Activated CD4-positive, CD25-positive, alpha-beta regulatory T cell treated with anti-CD3 and anti-CD28 coated beads, Interleukin-2, amount 50 U/mL, for 16 hours (primary cell): ENCODE results near the gene CLDN18.

Experiments
- DNase-seq: peaks from one replicate; pipeline ENCODE4 v3.0.0-alpha.2; 2020; ENCODE audit warnings: low read depth, low spot score

The CLDN18 gene

DNA sequence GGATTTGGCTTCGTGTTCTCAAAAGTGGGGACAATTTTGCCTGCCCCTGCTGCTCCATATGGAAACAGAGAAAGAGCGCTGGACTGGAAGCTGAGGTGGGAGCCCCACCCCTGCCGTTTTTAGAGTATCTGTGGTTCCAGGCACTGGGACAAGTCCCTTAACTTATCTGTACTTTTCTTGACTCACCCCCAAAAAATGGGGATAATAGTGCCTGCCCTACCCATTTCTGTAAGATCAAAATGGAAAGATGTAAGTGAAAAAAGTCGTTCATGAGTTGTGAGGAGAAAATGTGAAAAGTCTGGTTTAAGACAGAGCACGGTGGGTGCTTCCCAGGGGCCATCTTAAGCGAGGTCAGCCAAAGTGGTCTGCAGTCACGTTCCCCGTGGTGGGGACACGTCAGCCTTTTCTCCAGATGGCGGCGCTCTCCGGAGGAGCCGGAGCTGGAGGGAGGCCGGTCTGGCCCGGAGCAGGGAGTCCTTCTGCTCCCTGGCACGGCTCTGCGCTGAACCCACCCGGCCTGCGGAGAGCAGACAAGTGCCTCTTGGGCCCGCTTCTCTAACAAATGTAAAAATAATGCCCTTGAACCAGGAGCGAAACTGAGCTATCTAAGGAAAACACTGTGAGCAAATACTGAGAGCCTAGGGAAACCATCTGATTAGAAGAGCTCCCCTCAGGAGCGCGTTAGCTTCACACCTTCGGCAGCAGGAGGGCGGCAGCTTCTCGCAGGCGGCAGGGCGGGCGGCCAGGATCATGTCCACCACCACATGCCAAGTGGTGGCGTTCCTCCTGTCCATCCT lies at the start of gene CLDN18:
CLDN18 (plus strand) TSS at position 690 of the 797 bp plus-strand sequence; CDS start at position 751, 61 bp downstream.
- no peak for DNase-seq

DNA sequence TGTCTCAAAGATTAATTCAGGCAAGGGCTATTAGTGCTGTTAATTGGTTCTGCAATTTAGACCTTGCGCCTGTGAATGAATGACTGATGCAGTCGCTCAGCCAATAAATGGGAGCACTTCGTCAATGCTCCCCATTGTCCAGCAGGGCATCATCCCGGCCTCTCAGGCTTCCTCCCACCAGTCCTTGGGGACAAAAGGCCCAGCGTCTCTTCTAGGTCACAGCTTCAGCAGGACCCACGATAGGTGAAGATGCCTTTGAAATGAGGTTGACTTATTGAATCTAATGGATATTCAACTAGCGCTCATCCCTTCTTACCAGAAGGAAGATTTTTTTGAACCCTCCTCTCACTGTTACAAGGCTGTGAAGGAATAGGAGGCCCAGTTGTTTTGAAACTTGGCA lies 47.7 kb upstream of the CLDN18 start:
- DNase-seq = no peak

DNA sequence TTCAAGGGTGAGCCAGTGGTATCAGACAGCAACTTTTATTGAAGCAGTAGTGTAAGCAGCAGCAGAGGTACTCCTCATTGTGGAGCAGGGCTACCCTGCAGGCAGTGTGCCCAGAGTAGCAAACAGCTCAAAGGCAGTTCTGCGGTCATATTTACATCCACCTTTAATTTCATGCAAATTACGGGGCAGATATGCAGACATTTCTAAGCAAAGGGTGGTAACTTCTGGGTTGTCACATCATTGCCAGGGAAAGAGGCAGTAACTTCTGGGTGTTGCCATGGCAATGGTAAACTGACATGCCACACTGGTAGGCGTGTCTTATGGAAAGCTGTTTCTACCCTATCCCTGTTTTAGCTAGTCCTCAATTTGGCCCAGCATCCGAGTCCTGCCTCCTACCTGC lies 46.5 kb upstream of the CLDN18 start:
- no peak for DNase-seq

DNA sequence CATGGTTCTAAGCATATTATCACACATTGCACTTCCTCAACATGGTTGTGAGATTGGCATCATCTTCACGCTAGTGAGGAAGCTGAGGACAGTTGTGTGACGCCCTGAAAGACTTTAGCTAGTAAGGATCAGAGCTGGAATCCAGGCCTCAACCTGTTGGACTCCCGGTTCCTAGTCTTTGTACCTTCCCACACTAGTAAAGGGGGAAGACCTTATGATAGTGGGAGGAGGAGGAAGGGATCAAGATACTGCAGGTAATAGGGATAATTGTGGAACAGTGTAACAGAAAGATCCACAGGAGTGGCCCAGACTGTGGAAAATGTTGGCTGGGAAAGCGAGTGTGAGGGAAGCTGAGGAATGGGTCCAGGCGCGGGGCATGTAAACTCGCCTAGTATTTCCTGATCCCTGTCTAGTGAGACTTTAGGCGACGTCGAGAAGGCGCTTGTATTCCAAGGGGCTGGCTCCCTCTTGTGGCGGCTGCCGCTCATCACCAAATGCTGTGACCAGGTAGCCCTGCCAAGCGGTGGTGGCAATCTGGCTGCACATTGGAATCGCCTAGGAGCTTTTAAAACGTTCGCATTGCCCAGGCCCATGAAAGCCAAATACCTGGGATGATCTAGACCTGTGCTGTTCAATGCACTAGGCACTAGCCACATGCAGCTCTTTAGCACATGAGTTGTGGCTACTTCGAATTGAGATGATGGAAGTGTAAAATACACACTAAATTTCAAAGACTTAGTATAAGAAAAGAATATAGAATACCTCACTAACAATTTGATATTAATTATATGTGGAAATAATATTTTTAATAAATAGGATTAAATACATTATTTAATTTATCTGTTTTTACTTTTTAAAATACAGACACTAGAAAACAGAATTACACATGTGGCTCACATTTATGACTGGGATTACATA lies 38.8 kb upstream of the CLDN18 start:
- DNase-seq = peak; percentile 7

DNA sequence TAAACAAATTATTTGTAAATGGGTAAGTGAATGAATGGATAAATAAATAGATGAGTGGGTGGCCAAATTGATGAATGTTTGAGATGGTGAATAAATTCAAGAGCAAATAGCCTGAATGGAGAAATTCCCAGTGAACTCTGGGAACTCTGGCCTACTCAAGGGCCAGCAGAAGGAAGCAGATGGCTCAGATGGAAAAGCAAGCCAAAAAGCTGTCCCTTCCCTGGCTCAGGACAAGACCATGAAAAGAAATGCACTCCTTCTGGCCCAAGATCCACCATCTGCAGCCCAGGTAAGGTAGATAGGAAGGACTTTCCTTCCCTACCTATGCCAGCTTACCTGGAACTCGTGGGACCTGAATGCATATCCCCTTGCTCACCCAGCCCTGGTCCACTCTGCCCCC lies 37.6 kb upstream of the CLDN18 start:
- DNase-seq = no peak

DNA sequence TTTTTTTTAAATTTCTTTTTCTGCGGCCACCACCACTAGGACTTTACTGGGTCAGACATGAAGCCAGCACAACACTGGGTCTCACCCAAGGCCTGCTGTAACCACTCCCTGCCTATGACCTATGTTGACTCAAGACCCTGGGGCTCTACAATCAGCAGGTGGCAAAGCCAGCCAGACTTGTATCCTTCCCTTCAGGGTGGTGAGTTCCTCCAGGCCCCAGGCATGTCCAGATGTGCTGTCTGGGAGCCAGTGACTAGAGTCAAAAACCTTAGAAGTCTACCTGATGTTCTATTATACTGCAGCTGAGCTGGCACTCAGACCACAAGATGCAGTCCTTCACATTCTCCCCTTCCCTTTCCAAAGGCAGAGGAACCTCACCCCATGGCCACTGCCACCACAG lies 31.6 kb upstream of the CLDN18 start:
- no peak for DNase-seq

DNA sequence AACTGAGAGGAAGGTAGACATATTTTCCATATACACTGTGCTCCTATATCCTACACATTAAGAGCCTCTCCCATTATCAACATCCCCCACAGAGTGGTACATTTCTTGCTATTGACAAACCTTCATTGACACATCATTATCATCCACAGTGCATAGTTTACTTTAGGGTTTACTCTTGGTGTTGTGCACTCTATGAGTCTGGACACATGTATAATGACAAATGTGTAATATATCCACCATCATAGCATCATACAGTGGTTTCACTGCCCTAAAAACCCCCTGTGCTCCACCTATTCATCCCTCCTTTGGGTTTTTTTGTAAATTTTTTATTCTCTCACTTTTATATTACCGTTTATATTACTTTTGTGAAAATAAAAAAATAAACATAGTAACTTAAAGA lies 22.2 kb upstream of the CLDN18 start:
- no peak for DNase-seq

DNA sequence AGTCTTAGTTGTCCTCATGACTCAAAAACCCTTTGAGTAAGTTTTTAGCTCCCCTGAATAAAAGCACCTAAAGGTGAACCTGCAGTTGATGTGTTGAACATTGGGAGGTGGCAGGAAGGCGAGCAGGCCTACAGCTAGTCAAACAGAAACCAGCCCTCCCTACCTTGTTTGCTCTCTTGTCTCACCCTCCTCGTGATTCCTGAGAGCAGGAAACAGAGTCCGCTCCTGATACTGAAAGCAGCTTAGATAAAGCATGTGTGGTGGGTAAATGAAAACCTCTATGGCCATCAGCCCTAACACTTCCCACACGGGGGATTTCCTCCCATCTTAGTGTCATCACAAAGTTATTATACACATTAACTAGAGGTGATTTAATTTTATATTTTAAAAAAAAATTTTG lies 21.8 kb upstream of the CLDN18 start:
- no peak for DNase-seq

DNA sequence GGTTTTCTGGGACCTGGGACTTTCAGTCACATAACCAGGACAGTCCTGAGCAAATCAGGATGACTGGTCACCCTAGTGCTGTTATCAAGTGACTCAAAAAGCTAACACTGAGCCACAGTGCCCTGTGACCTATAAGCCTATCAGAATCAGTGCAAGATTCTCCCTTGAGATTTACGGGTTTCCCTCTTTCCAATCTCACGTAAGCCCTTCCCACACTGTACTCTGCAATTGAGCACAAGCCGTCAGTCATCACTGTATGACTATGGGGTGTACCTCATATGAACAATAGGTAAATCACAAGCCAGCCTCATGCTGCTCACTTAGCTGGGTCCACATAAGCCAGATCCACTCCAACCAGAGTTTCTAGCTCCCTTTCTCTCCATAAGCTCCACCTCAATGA lies 21.0 kb upstream of the CLDN18 start:
- DNase-seq = no peak

DNA sequence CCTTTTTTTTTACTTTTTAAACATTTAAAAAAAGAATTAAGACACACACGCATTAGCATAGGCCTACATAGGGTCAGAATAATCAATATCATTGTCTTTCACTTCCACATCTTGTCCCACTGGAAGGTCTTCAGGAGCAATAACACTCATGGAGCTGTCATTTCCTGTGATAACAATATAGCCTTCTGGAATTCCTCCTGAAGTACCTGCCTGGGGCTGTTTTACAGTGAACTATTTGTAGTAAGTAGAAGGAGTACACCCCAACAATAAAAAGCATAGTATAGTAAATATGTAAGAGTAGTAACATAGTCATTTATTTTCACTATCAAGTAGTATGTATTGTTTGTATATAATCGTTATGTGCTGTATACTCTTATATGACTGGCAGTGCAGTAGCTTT lies 19.5 kb upstream of the CLDN18 start:
- no peak for DNase-seq

DNA sequence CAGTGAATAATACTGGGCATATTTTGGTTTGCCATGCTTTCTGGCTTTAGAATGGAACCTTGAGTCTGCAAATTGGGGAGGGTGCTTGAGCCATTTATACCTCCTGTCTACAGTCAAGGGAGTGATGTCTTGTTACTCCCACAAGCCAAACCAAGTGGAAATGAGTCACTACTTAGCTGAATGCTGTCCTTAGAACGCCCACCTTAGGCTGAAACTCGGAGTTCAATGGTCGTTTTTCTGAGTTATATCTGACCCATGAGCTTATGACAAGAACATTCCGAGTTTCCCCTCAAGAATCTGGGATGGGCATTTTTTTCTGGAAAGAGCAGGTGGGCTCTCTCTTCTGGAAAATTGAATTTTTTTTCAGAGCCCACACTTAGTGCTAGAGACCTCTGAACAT lies 17.4 kb upstream of the CLDN18 start:
- no peak for DNase-seq

DNA sequence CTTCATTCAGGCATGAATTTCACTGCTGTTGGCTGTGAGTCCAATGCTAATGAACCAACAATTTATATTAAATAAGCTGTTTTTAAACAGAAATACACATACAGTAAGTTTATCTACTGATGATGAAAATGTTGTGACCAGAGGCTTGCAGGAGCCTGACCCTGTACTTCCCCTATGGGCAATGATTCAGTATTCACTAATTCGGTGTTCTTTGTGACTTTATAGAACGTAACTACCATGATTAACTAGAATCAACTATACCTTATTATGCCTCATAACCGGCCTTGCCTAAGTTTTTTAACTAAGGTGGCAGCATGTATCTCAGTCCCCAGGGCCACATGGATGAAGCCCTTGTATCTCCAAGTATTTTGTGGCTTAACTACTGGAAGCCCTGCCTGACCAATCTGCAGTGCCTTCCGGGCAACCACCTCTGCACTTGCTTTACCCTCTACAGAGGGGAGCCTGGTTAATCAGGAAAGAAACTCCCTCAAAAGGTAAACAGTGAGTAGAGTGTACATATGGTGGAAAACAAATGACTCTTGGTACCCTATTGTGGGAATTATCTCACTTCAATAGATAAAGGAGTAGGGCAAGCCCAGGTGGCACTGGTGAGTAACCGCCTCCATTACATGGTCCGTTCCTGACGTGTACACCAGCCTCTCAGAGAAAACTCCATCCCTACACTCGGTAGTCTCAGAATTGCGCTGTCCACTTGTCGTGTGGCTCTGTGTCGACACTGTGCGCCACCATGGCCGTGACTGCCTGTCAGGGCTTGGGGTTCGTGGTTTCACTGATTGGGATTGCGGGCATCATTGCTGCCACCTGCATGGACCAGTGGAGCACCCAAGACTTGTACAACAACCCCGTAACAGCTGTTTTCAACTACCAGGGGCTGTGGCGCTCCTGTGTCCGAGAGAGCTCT lies 11.6 kb upstream of the CLDN18 start:
- no peak for DNase-seq

DNA sequence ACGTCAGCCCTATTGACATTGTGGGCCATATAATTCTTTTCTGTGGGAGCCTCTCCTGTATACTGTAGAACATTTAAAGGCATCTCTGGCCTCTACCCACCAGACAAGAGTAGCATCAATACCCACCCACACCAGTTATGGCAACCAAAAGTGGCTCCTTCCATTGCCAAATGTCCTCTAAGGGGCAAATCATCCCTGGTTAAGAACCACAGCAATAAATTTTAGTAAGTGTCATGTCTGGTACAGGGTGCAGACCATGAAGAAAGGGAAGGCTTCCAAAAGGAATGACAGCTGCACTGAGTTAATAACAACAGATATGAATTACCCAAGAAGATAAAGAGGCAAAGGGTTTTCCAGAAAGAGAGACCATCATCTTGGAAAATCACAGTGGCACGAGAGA lies 6.9 kb upstream of the CLDN18 start:
- DNase-seq = no peak

DNA sequence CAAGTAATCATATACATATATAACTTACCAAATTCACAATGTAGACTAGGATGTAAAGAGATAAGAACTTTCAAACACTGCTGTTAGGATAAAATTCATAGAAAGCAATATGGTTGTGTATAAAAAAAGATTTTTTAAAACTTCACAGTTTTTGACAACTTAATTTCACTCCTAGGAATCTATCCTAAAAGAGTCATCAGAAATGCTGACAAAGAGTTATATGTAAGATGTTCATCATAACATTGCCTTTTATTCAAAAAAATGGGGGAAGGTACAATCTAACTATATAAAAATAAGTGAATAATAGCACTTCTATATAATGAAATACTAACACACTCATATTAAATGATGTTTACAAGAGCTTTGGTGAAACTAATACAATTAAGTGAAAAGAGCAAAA lies 4.3 kb upstream of the CLDN18 start:
- no peak for DNase-seq

DNA sequence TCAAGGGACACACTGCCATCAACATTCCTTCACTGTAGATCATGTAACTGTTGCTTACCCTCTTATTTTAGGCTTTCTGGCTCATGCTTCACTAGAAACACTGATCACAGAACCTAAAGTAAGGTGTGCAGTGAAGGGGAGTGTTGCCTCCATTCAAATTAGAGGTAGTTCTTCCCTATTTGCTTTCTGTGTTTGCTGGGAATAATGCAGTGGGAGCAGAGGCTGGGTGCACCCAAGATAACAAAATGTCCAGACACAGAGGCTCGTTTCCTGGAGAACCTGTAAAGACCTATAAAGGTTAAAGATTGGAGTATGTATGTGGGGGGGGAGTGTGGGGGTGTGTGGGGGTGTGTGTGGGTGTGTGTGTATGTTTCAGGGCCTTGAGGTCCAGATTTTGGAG lies 2.1 kb upstream of the CLDN18 start:
- no peak for DNase-seq

DNA sequence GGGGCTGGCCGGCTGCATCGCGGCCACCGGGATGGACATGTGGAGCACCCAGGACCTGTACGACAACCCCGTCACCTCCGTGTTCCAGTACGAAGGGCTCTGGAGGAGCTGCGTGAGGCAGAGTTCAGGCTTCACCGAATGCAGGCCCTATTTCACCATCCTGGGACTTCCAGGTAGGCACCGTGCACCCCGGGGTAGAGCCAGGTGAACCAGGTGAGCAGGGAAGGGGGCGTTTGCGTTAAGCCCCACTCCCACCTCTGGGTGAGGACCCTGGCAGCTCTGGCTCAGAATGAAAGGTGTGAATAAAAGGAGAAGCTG lies 267 bp downstream of the CLDN18 start:
- no peak for DNase-seq

DNA sequence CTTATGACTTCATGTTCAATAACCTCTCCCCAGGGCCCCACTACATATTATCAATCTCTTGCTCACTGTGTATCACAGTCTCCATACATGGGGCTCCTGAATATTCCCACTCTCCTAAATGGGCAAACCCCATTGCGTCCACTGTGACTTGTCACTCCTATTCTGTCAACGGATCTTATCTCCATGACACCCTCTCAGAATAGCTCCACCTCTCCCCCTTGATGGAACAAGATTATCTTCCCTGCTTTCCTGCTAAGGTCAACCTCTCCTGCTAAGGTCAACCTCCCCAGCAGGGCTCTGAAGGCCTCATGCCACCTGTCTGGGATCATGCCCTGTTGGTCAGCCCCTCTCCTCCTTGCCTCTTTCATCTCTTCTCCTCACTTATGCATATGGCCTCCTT lies 1.8 kb downstream of the CLDN18 start:
- no peak for DNase-seq

DNA sequence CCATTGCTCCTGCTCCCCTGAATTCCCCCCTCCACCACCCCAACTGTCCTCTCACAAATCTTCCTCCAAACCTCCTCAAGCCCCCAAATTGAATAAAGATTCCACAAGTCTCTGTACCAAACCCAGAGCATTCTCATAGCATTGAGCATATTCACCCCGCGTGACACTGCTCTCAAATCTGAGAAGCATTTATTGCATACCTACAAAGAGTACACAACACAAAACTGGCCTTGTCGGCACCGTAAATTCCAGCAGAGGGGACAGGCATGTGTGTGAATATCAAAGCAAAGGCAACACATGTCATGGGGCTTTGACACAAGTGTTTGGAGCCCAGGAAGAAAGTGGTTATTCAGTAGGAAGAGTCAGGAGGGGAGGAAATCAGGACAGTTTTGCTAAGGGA lies 2.6 kb downstream of the CLDN18 start:
- DNase-seq = no peak

DNA sequence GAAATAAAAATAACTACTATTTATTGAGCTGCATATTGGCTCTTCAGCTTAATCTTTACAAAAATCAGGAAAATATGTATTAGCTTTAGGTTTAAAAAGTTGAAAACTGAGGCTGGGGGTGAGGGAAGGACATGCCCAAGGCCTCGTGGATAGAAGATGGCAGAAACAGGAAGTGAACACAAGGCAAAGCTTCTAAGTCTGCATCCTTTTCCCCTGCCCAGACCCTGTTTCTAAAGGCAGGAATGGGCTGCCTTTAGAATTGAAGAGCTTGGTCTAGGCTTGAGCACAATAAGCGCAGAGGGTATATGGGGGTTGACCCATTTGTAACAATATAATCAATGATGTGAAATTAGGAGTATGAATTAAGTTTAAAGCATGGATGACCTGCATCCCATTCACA lies 6.1 kb downstream of the CLDN18 start:
- no peak for DNase-seq

DNA sequence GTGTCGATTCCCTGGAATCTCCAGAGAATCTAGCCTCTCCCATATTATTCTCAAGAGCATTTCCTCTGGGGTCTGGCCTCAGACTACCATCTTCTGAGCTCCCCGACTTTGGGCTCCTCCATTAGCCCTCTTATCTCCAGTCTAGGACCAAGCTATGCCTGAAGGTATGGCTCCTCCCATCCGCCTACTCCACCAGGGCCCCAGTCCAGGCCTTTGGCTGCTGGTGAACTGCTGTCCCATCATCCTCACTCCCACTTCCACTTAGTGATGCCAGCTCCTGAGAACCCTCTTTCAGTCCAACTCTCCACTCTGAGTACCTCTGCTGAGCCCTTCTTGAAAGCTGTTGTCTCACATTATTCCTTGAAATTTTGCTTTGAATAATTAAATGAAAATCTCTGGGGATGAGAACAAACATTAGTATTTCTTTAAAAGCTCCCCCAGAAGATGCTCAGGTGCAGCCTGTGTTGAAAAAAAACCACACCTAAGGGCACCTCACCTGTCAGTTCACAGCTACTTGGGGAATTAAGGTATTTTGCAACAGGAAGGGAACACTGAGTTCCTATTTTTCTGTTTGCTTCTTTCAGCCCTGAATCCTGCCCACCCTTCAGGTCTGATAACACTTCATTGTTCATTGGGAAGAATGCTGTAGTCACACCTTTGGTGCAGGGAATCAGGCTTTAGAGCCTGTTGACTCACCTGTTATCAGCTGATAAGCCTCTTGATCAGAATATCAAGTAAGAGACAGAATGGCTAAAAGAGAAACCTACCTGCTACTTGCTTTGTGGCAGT lies 9.5 kb downstream of the CLDN18 start:
- no peak for DNase-seq

DNA sequence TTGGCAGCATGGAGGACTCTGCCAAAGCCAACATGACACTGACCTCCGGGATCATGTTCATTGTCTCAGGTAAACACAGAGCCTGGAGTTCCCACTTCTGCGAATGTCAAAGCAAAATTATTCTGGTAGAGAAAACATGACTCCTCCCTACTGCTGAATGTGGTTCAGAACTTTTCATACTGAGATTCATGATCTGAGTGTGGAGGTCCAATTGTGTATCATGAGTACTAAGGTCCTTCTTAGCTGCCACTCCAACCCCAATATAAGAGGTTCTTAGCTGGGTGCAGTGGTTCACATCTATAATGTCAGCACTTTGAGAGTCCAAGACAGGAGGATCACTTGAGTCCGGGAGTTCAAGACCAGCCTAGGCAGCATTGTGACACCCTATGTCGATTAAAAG lies 13.8 kb downstream of the CLDN18 start:
- no peak for DNase-seq
